GM23338 (cell line): ENCODE measurements around the gene EIF4EBP3. TPM values are rescaled to one million over a fixed set of nuclear protein-coding genes. Genes with fewer than 3 reads are reported as not detected.

ENCODE experiments used
- ATAC-seq: fragments of 200-7000 bp; cut with Tn5 transposase; 3 replicates; pipeline ENCODE4 v1.9.1; 2020
- DNase-seq: peaks from one replicate; pipeline ENCODE4 v3.0.0-alpha.2; 2015; ENCODE audit warnings: low spot score
- H2AFZ ChIP-seq: fragments of 200-600 bp; sonication (generic); 2 replicates; pipeline ENCODE4 v1.8.0; 2016; ENCODE audit warnings: antibody characterized with exemption, mild to moderate bottlenecking, moderate library complexity
- H3F3A ChIP-seq: fragments of 200-600 bp; sonication (generic); replicated peaks from 2 replicates; pipeline ENCODE4 v1.8.0; 2017; ENCODE audit warnings: antibody characterized with exemption, mixed run types, low read depth
- H3K27ac ChIP-seq: fragments of 200-600 bp; sonication (generic); 2 replicates; pipeline ENCODE4 v1.6.1; 2016; ENCODE audit warnings: low read depth
- H3K27me3 ChIP-seq: fragments of 200-600 bp; sonication (generic); 2 replicates; pipeline ENCODE4 v1.8.0; 2016; ENCODE audit warnings: mild to moderate bottlenecking, mixed run types, moderate library complexity; ENCODE audit not compliant: insufficient read depth
- H3K36me3 ChIP-seq: fragments of 200-600 bp; sonication (generic); 2 replicates; pipeline ENCODE4 v1.8.0; 2016; ENCODE audit warnings: mild to moderate bottlenecking; ENCODE audit not compliant: insufficient read depth
- H3K4me1 ChIP-seq: fragments of 200-600 bp; sonication (generic); 2 replicates; pipeline ENCODE4 v1.8.0; 2016; ENCODE audit warnings: mild to moderate bottlenecking, moderate library complexity; ENCODE audit not compliant: insufficient read depth
- H3K4me2 ChIP-seq: fragments of 200-600 bp; sonication (generic); 2 replicates; pipeline ENCODE4 v1.7.1; 2017; ENCODE audit warnings: mixed run types
- H3K4me3 ChIP-seq: fragments of 200-600 bp; sonication (generic); 2 replicates; pipeline ENCODE4 v1.6.1; 2016; ENCODE audit warnings: mixed run types
- H3K79me2 ChIP-seq: fragments of 200-600 bp; sonication (generic); replicated peaks from 2 replicates; pipeline ENCODE4 v1.8.0; 2017; ENCODE audit warnings: mild to moderate bottlenecking; ENCODE audit not compliant: insufficient read depth
- H3K9me2 ChIP-seq: fragments of 200-600 bp; sonication (generic); 2 replicates; pipeline ENCODE4 v1.8.0; 2017; ENCODE audit not compliant: insufficient read depth
- H4K20me1 ChIP-seq: fragments of 200-600 bp; sonication (generic); replicated peaks from 2 replicates; pipeline ENCODE4 v1.8.0; 2017; ENCODE audit warnings: mild to moderate bottlenecking; ENCODE audit not compliant: insufficient read depth
- H3K27ac Mint-ChIP-seq: 2 replicates; pipeline ENCODE4 v1.8.0; 2020; ENCODE audit warnings: inconsistent platforms, mild to moderate bottlenecking, moderate library complexity, mixed read lengths
- H3K27me3 Mint-ChIP-seq: 3 replicates; pipeline ENCODE4 v1.8.0; 2022; ENCODE audit warnings: low read depth, mild to moderate bottlenecking, moderate library complexity, mixed read lengths, inconsistent platforms; ENCODE audit not compliant: insufficient read depth, poor library complexity
- H3K36me3 Mint-ChIP-seq: 3 replicates; pipeline ENCODE4 v1.8.0; 2021; ENCODE audit warnings: low read depth, mild to moderate bottlenecking, inconsistent platforms, moderate library complexity, mixed read lengths
- H3K4me1 Mint-ChIP-seq: 3 replicates; pipeline ENCODE4 v1.8.0; 2020; ENCODE audit warnings: mild to moderate bottlenecking, inconsistent platforms, mixed read lengths
- H3K4me3 Mint-ChIP-seq: 3 replicates; pipeline ENCODE4 v1.8.0; 2021; ENCODE audit warnings: moderate library complexity, mild to moderate bottlenecking, inconsistent platforms, mixed read lengths
- H3K9me3 Mint-ChIP-seq: 3 replicates; pipeline ENCODE4 v1.8.0; 2020; ENCODE audit warnings: moderate library complexity, mild to moderate bottlenecking, inconsistent platforms, mixed read lengths
- CREB1 ChIP-seq: fragments of 250-450 bp; sonication (Bioruptor Pico); IDR thresholded peaks from 2 replicates; pipeline ENCODE4 v1.5.0; 2020; ENCODE audit warnings: low read depth, mild to moderate bottlenecking, moderate library complexity
- CTCF ChIP-seq, 2 experiments: fragments of 200-600 bp in 1 of 2; sonication (generic) in 1 of 2; conservative IDR thresholded peaks; 2 replicates each; pipeline versions ENCODE4 v1.5.1 to v1.6.1; 2016 to 2017; ENCODE audit warnings: antibody characterized with exemption in 2 of 2, low read depth in 2 of 2, mild to moderate bottlenecking in 2 of 2, moderate library complexity in 1 of 2
- ETS1 ChIP-seq: IDR thresholded peaks from 2 replicates; pipeline ENCODE4 v1.6.1; 2016; ENCODE audit warnings: antibody characterized with exemption
- EZH2 ChIP-seq: fragments of 200-600 bp; sonication (generic); IDR thresholded peaks from one replicate; pipeline ENCODE4 v1.8.0; 2017; ENCODE audit warnings: antibody characterized with exemption, mild to moderate bottlenecking, low read depth; ENCODE audit not compliant: unreplicated experiment
- EZH2phosphoT487 ChIP-seq: fragments of 200-600 bp; sonication (generic); IDR thresholded peaks from one replicate; pipeline ENCODE4 v1.8.1; 2018; ENCODE audit warnings: antibody characterized with exemption; ENCODE audit not compliant: unreplicated experiment
- JUNB ChIP-seq: IDR thresholded peaks from one replicate; pipeline ENCODE4 v1.6.1; 2016; ENCODE audit warnings: antibody characterized with exemption; ENCODE audit not compliant: unreplicated experiment
- NANOG ChIP-seq: IDR thresholded peaks from 2 replicates; pipeline ENCODE4 v1.6.1; 2016; ENCODE audit warnings: antibody characterized with exemption, borderline replicate concordance
- POLR2AphosphoS5 ChIP-seq: IDR thresholded peaks from 2 replicates; pipeline ENCODE4 v1.6.1; 2016; ENCODE audit warnings: antibody characterized with exemption, low read depth
- STAT1 ChIP-seq: IDR thresholded peaks from one replicate; pipeline ENCODE4 v1.6.1; 2016; ENCODE audit warnings: antibody characterized with exemption; ENCODE audit not compliant: unreplicated experiment
- ZNF114 ChIP-seq: fragments of 250-450 bp; sonication (Bioruptor Pico); IDR thresholded peaks from 2 replicates; pipeline ENCODE4 v1.5.0; 2020; ENCODE audit warnings: mild to moderate bottlenecking, moderate library complexity
- ZNF331 ChIP-seq: fragments of 250-450 bp; sonication (Bioruptor Pico); IDR thresholded peaks from 2 replicates; pipeline ENCODE4 v1.5.0; 2020; ENCODE audit warnings: low read depth, mild to moderate bottlenecking, moderate library complexity
- ZNF462 ChIP-seq: fragments of 250-450 bp; sonication (Bioruptor Pico); IDR thresholded peaks from 2 replicates; pipeline ENCODE4 v1.5.0; 2020; ENCODE audit warnings: mild to moderate bottlenecking, moderate library complexity
- polyA plus RNA-seq: library from polyadenylated mRNA; unstranded; fragments of >200 nt; fragmentation: Nextera tagmentation; extraction: Ambion mirVana; gene quantifications from 2 replicates; pipeline ENCODE4 v1.2.1, GENCODE V29; 2016
- total RNA-seq: library from RNA; depleted of rRNA; stranded (reverse); fragments of >200 nt; shearing (Covaris generic); gene quantifications from 2 replicates; pipeline ENCODE4 v1.2.3, GENCODE V29; 2014
- TF ChIP-seq, protein P1 (sequence below): IDR thresholded peaks from one replicate; pipeline ENCODE4 v1.6.1; 2018; ENCODE audit warnings: antibody characterized with exemption; ENCODE audit not compliant: unreplicated experiment

The EIF4EBP3 gene
- total and polyA plus RNA-seq, 2 experiments from 2014 or later: 2.4 to 21.5 TPM

GRCh38 chr5:140513124-140513523, 34.3 kb upstream of the EIF4EBP3 start:
- peaks cover 3% of the 10 kb centered on the region; the same call in 1 of the 2 replicates for H4K20me1 ChIP-seq
- Mint-ChIP-seq H3K4me3 (no peak overlapping the region), H3K27me3 (no peaks in the 10 kb centered on the region), H3K9me3 (no peaks in the 10 kb centered on the region), H3K36me3 (peaks cover 70% of the 10 kb centered on the region), H3K27ac (no peak overlapping the region), H3K4me1 (no peaks in the 10 kb centered on the region)
- DNase-seq (no peak), ATAC-seq (no peak)
- no peaks in the 10 kb centered on the region for H3K9me2 ChIP-seq
- H3K27ac ChIP-seq: no peak overlapping the region
- no peak for TF ChIP-seq ETS1
- no peak for TF ChIP-seq CREB1 (CRISPR knock-in tag)
- TF ChIP-seq ZNF331 (CRISPR knock-in tag): no peak
- no peak for TF ChIP-seq POLR2AphosphoS5
- TF ChIP-seq EZH2: no peak
- TF ChIP-seq ZNF114 (CRISPR knock-in tag): no peak
- TF ChIP-seq NANOG: no peak
- no peak for TF ChIP-seq STAT1
- TF ChIP-seq JUNB: no peak
- no peak for TF ChIP-seq ZNF462 (CRISPR knock-in tag)
- TF ChIP-seq, protein P1, sequence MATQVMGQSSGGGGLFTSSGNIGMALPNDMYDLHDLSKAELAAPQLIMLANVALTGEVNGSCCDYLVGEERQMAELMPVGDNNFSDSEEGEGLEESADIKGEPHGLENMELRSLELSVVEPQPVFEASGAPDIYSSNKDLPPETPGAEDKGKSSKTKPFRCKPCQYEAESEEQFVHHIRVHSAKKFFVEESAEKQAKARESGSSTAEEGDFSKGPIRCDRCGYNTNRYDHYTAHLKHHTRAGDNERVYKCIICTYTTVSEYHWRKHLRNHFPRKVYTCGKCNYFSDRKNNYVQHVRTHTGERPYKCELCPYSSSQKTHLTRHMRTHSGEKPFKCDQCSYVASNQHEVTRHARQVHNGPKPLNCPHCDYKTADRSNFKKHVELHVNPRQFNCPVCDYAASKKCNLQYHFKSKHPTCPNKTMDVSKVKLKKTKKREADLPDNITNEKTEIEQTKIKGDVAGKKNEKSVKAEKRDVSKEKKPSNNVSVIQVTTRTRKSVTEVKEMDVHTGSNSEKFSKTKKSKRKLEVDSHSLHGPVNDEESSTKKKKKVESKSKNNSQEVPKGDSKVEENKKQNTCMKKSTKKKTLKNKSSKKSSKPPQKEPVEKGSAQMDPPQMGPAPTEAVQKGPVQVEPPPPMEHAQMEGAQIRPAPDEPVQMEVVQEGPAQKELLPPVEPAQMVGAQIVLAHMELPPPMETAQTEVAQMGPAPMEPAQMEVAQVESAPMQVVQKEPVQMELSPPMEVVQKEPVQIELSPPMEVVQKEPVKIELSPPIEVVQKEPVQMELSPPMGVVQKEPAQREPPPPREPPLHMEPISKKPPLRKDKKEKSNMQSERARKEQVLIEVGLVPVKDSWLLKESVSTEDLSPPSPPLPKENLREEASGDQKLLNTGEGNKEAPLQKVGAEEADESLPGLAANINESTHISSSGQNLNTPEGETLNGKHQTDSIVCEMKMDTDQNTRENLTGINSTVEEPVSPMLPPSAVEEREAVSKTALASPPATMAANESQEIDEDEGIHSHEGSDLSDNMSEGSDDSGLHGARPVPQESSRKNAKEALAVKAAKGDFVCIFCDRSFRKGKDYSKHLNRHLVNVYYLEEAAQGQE: no peak
- TF ChIP-seq CTCF (conservative IDR thresholded peaks at IDR 0.05; ENCODE audit: low read depth in 2 of 2): no peak
- TF ChIP-seq EZH2phosphoT487: no peak
- no peak overlapping the region for H2AFZ ChIP-seq
- H3K4me1 ChIP-seq: no peaks in the 10 kb centered on the region
- no peaks in the 10 kb centered on the region for H3K27me3 ChIP-seq
- H3K36me3 ChIP-seq: peaks cover 50% of the 10 kb centered on the region
- no peak overlapping the region for H3K4me3 ChIP-seq
- H3F3A ChIP-seq: no peaks in the 10 kb centered on the region
- H3K4me2 ChIP-seq: no peak overlapping the region
- no peaks in the 10 kb centered on the region for H3K79me2 ChIP-seq
